Esophagus muscularis mucosa (tissue), 4 donors: ENCODE results near the gene PSMD6. TPM values are rescaled to one million over a fixed set of nuclear protein-coding genes. Genes with fewer than 3 reads are reported as not detected.

Experiments used
- DNase-seq: peaks from one replicate; pipeline ENCODE4 v3.0.0-alpha.2; 2017; ENCODE audit errors: extremely low spot score
- H3K27ac ChIP-seq, 4 donors: fragments of 200-600 bp; sonication (generic); replicated peaks in 1 of 4; 1 replicate in 3 of 4; 2 replicates in 1 of 4; pipeline ENCODE4 v1.5.1; 2016 to 2019; ENCODE audit warnings: mild to moderate bottlenecking in 1 of 4
- H3K27me3 ChIP-seq, 4 donors: fragments of 200-600 bp; sonication (generic); one replicate each; pipeline versions ENCODE4 v1.5.1 to v1.6.0; 2016 to 2019
- H3K36me3 ChIP-seq, 4 donors: fragments of 200-600 bp; sonication (generic); one replicate each; pipeline ENCODE4 v1.5.1; 2016 to 2019
- H3K4me1 ChIP-seq, 4 donors: fragments of 200-600 bp; sonication (generic); one replicate each; pipeline ENCODE4 v1.5.1; 2016 to 2019
- H3K4me3 ChIP-seq, 4 donors: fragments of 200-600 bp; sonication (generic); 1 replicate in 2 of 4; 2 replicates in 2 of 4; pipeline ENCODE4 v1.5.1; 2016 to 2019; ENCODE audit warnings: mild to moderate bottlenecking in 4 of 4, moderate library complexity in 1 of 4
- H3K9me3 ChIP-seq, 4 donors: fragments of 200-600 bp; sonication (generic); 1 replicate in 3 of 4; 2 replicates in 1 of 4; pipeline ENCODE4 v1.5.1; 2016 to 2019
- EP300 ChIP-seq: sonication (generic); formaldehyde crosslinking; IDR thresholded peaks from one replicate; pipeline ENCODE4 v1.6.1; 2017; ENCODE audit warnings: antibody characterized with exemption
- POLR2A ChIP-seq: fragments of 450-650 bp; IDR thresholded peaks from one replicate; pipeline ENCODE4 v1.6.1; 2017; ENCODE audit warnings: antibody characterized with exemption, moderate library complexity, mild to moderate bottlenecking, low read depth
- POLR2AphosphoS5 ChIP-seq, 2 donors: sonication (generic); formaldehyde crosslinking; IDR thresholded peaks; one replicate each; pipeline ENCODE4 v1.6.1; 2017; ENCODE audit warnings: antibody characterized with exemption in 2 of 2
- WGBS: methylation state at CpG from one replicate; pipeline ENCODE4 v1.1.5; 2018; 5-methylcytosine and 5-hydroxymethylcytosine counted together
- intact Hi-C: fragments of 100-400 bp; cut with DNase I; formaldehyde crosslinking; loops from one replicate; pipeline ENCODE4 v1.15.1; 2023
- total RNA-seq, 4 donors: library from RNA; depleted of rRNA; stranded (reverse); fragments of >200 nt; gene quantifications; one replicate each; pipeline versions ENCODE4 v1.1.0 to v1.2.1, GENCODE V29; 2016
- TF ChIP-seq, protein P1 (sequence below), 3 experiments: fragments of 200-600 bp in 2 of 3; fragments of 450-650 bp in 1 of 3; sonication (generic) in 2 of 3; IDR thresholded peaks; one replicate each; pipeline ENCODE4 v1.5.1; 2017 to 2019; ENCODE audit warnings: antibody characterized with exemption in 3 of 3, mild to moderate bottlenecking in 2 of 3, moderate library complexity in 1 of 3

Gene PSMD6
- total RNA-seq, 4 donors from 2014 or later = 64.5 to 78.2 (median 70.7) TPM

DNA sequence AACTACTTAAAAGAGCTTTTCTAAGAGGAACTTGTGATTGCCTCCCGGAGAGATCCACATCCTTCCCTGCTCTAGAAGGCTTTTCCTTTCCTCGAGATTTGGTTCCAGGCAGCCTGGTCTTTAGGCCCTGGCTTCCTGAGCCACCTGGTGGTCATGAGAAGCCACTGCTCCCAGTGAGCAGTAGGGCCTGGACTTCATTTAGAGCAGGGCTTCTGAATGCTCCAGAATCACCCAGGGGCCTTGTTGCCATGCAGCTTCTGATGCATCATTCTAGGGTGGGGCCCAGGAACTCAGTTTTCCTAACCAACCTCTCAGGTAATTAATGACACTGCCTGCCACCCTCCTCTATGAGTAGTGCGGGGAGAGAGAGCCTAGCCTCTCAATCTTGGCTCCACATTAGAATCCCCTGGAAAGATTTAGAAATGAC, 29.6 kb downstream of the PSMD6 start:
- peaks cover 0 to 19% (median 7%) of the 10 kb centered on the region in 4 donors for H3K4me1 ChIP-seq
- no peaks in the 10 kb centered on the region for H3K27me3 ChIP-seq
- intact Hi-C loops = loop anchor here (2.0 to 10.0 kb wide), 3 partner anchors 31 to 129 kb away; partner anchors contain the start of genes ATXN7 and THOC7
- 36% methylated on average over 3 of the region's 3 CpGs for WGBS
- no peak for DNase-seq
- TF ChIP-seq EP300 (no peak), POLR2AphosphoS5 (IDR thresholded peaks at IDR 0.05) (peak; percentile 49 to 64)
- TF ChIP-seq, protein P1, sequence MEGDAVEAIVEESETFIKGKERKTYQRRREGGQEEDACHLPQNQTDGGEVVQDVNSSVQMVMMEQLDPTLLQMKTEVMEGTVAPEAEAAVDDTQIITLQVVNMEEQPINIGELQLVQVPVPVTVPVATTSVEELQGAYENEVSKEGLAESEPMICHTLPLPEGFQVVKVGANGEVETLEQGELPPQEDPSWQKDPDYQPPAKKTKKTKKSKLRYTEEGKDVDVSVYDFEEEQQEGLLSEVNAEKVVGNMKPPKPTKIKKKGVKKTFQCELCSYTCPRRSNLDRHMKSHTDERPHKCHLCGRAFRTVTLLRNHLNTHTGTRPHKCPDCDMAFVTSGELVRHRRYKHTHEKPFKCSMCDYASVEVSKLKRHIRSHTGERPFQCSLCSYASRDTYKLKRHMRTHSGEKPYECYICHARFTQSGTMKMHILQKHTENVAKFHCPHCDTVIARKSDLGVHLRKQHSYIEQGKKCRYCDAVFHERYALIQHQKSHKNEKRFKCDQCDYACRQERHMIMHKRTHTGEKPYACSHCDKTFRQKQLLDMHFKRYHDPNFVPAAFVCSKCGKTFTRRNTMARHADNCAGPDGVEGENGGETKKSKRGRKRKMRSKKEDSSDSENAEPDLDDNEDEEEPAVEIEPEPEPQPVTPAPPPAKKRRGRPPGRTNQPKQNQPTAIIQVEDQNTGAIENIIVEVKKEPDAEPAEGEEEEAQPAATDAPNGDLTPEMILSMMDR (IDR thresholded peaks at IDR 0.05) = peak in 2 of 3 experiments; percentile 93 to 97
- H3K4me3 ChIP-seq = no peak overlapping the region
- H3K36me3 ChIP-seq = peaks cover 35 to 85% (median 75%) of the 10 kb centered on the region in 4 donors
- H3K27ac ChIP-seq = no peak overlapping the region
- H3K9me3 ChIP-seq = no peaks in the 10 kb centered on the region

DNA sequence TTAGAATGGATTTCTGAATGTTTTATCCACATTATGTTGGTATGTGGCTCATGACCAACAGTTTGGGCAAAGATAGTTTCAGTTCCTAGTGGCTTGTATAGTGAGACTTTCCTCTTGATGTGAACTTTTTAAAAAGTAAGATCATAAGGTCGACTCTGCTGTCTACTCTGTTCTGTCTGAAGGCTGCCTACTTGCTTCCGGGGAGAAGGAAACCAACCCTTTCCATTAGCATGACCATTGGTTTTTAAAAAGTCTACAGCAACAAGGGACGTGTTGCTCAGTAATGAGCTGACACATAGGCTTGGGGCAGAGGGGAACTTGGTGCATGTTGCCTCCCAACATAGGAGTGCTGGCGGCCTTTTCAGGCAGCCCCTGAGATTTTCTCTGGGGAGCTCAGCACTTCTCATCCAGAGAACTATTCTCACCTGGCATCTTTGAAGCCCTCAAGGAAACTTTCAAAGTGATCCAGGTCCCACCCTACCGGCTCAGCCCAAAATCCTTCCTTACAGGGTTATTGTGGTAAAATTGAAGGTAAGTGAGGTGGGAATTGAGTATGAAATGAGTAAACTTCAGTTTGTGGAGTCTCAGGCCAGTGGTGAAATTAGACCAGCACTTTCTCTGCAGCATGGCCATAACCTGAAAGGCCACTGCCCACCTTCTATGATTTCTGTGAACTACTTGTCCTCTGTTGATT, 30.6 kb downstream of the PSMD6 start:
- WGBS = 82% methylated on average over 5 of the region's 5 CpGs
- H3K27ac ChIP-seq = peak overlapping the region in 1 of 4 donors; percentile 9

DNA sequence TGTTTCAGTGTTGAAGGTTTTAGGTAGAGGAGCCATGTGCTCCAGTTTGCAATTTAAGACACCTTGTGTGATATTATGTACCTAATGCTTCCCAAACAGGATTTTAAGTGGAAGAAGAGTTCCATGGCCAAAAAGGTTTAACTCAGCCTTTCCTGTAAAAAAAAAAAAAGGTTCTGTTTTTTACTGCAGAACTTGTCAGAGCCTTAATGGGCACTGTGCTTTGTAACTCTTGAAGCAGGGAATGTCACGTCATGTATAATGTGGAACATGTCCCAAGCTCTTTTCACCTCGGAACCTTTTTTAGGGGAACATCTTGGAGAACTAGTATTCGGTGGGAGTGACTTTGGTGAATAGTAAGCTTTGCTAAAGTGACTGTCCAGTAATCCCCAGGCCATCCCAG, 31.6 kb downstream of the PSMD6 start:
- intact Hi-C loops = loop anchor here (2.0 to 10.0 kb wide), 3 partner anchors 29 to 127 kb away; partner anchors contain the start of genes ATXN7 and THOC7
- H3K36me3 ChIP-seq = peaks cover 43 to 90% (median 80%) of the 10 kb centered on the region in 4 donors
- DNase-seq = no peak
- TF ChIP-seq EP300 (no peak), POLR2A (no peak), POLR2AphosphoS5 (IDR thresholded peaks at IDR 0.05) (no peak)
- TF ChIP-seq, protein P1 (IDR thresholded peaks at IDR 0.05) = no peak
- WGBS = 79% methylated on average over 3 of the region's 3 CpGs
- no peaks in the 10 kb centered on the region for H3K27me3 ChIP-seq
- H3K4me1 ChIP-seq = peaks cover 0 to 14% (median 7%) of the 10 kb centered on the region in 4 donors
- no peaks in the 10 kb centered on the region for H3K9me3 ChIP-seq
- no peak overlapping the region for H3K4me3 ChIP-seq
- no peak overlapping the region for H3K27ac ChIP-seq

More for the DNA sequence above, 30.6 kb downstream of the PSMD6 start:
- H3K4me1 ChIP-seq = peaks cover 0 to 15% (median 7%) of the 10 kb centered on the region in 4 donors
- DNase-seq = no peak
- no peak for TF ChIP-seq POLR2AphosphoS5 (IDR thresholded peaks at IDR 0.05)
- TF ChIP-seq, protein P1 (IDR thresholded peaks at IDR 0.05) = no peak
- TF ChIP-seq POLR2A = no peak
- TF ChIP-seq EP300 = no peak
- no peak overlapping the region for H3K4me3 ChIP-seq
- intact Hi-C loops = loop anchor here (2.0 to 10.0 kb wide), 3 partner anchors 30 to 128 kb away; partner anchors contain the start of genes ATXN7 and THOC7
- peaks cover 43 to 90% (median 85%) of the 10 kb centered on the region in 4 donors for H3K36me3 ChIP-seq
- H3K27me3 ChIP-seq = no peaks in the 10 kb centered on the region
- H3K9me3 ChIP-seq = no peaks in the 10 kb centered on the region

DNA sequence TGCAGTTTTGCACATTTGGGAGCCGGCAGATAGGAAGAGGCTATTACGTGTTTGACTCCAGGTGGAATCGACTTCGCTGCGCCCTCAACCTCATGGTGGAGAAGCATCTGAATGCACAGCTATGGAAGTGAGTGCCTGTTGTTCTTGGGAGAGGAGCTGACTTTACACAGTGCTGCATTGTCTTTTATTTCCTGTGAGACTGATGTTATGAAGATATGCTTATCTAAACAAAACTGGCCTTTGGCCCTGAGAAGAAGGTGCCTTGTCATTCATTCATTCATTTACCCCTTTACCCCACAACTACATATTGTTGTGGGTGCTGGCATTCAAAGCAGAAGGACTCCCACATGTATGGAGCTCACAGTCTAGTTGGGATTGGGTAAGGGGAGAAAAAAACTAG, 32.6 kb downstream of the PSMD6 start:
- H3K9me3 ChIP-seq = no peaks in the 10 kb centered on the region
- peaks cover 0 to 14% (median 7%) of the 10 kb centered on the region in 4 donors for H3K4me1 ChIP-seq
- H3K27ac ChIP-seq = no peak overlapping the region
- DNase-seq = no peak
- no peaks in the 10 kb centered on the region for H3K27me3 ChIP-seq
- intact Hi-C loops = loop anchor here (5.0 to 10.0 kb wide), 2 partner anchors 73 to 126 kb away; partner anchors contain the start of genes ATXN7 and THOC7
- TF ChIP-seq POLR2AphosphoS5 (IDR thresholded peaks at IDR 0.05) (no peak), EP300 (no peak), POLR2A (no peak)
- TF ChIP-seq, protein P1 (IDR thresholded peaks at IDR 0.05) = no peak
- no peak overlapping the region for H3K4me3 ChIP-seq
- WGBS = 97% methylated on average over 5 of the region's 5 CpGs
- H3K36me3 ChIP-seq = peaks cover 34 to 90% (median 71%) of the 10 kb centered on the region in 4 donors
